ENCODE data around the gene LCN6.

DNA sequence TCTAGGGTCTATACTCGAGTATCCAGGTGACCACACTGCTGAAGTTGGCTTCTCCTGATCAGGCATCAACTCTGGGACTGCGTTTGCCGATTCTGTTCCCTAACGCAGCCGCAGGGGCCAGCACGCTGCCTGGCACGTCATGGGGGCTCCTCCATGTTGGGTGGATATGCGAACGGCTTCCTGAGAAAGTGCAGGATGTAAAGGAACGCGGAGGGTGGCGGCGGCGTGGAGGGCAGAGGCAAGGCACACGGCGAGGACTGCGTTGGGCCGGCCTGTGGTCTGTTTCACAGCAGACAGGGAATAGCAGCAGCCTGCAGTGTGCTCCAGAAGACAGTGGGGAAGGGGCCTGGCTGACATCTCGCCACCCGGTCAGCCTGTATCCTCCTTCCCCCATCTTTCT, 9.4 kb downstream of the LCN6 start:
- TF ChIP-seq RAD21 (IDR thresholded peaks at IDR 0.05; ENCODE audit: insufficient read depth, low read depth, low read length) (no peak), ZNF207 (IDR thresholded peaks at IDR 0.05; ENCODE audit: borderline replicate concordance) (no peak), ZNF384 (IDR thresholded peaks at IDR 0.05; ENCODE audit: borderline replicate concordance, low read depth, low read length) (no peak), ETV6 (conservative IDR thresholded peaks at IDR 0.05 in 1 of 2, IDR thresholded peaks at IDR 0.05 in 1 of 2; ENCODE audit: borderline replicate concordance in 1 of 2, low read depth in 1 of 2) (no peak), NRF1 (conservative IDR thresholded peaks at IDR 0.05; ENCODE audit: low read depth, low read length) (no peak), ZNF274 (IDR thresholded peaks at IDR 0.05; ENCODE audit: insufficient read depth, insufficient read length) (no peak)
- TF ChIP-seq, protein P1, sequence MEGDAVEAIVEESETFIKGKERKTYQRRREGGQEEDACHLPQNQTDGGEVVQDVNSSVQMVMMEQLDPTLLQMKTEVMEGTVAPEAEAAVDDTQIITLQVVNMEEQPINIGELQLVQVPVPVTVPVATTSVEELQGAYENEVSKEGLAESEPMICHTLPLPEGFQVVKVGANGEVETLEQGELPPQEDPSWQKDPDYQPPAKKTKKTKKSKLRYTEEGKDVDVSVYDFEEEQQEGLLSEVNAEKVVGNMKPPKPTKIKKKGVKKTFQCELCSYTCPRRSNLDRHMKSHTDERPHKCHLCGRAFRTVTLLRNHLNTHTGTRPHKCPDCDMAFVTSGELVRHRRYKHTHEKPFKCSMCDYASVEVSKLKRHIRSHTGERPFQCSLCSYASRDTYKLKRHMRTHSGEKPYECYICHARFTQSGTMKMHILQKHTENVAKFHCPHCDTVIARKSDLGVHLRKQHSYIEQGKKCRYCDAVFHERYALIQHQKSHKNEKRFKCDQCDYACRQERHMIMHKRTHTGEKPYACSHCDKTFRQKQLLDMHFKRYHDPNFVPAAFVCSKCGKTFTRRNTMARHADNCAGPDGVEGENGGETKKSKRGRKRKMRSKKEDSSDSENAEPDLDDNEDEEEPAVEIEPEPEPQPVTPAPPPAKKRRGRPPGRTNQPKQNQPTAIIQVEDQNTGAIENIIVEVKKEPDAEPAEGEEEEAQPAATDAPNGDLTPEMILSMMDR (IDR thresholded peaks at IDR 0.05 in 2 of 3, conservative IDR thresholded peaks at IDR 0.05 in 1 of 3; ENCODE audit: control insufficient read depth in 2 of 3, extremely low read depth in 1 of 3, insufficient read depth in 1 of 3, low read depth in 3 of 3, low read length in 3 of 3) = no peak
